Fibroblast of skin of back (primary cell): Measurements from ENCODE around the gene PTCD3.

Source experiments
- DNase-seq: peaks from one replicate; pipeline ENCODE4 v3.0.0-alpha.2; 2013

The PTCD3 gene

DNA sequence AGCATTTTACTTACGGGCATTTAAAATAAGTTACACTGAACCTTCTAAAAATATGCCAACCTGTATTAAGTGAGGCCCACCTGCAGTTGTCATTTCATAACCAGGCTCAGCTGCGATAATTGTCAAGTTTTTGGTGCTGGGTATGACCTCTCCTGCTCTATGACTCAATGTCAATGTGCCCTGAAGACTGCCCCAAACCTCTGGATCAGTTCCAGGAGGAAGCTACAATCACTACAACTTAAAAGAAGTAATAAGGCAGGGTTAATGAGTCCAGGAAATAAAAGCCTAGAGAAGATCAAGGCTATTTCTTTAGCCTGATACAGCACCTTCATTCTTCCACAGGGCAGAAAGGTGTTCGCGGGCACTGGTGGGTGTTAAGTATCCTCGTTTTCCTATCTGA, 23.3 kb upstream of the PTCD3 start:
- DNase-seq, result no peak

DNA sequence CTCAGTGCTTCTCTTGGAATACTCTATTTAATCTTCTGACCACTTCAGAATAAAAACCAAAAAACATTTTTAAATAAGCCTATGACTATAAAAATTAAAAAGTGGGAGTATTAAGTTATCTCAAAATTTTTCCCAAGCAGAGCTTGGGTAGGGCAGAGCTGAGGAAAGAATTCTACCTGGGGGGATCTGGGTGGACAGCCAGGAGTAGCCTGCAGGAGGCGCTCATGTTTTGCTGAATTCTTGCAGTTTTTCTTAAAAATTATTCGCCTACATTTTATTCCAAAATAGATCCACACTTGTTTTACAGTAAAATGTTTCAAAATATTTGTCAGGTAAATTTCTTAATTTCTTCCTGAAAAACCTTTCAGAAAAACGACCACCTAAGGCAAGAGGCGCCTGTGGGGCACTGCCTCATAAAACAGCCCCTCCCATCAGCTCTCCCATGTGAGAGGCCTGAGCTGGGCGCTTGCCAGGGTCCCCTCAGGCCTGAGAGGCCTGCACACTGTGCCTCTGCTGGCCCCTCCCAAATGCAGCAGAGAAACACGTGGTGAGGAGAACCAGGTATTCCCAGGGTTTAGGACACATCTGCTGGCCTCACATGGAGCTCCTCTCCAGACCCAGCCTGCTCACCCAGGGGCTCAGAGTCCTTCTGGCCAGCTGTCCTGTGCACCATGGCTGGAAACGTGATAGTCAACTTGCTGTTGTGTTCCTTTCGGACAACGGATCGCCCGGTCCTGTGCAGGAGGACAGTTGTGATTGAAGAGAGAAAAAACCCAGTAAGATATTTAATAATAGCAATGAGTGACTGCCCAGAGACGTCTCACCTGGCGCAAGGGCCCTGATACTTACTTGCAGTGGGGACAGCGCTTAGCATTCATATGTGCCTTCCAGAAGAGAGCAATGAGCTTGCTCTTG, 17.8 kb upstream of the PTCD3 start:
- DNase-seq, result no peak

DNA sequence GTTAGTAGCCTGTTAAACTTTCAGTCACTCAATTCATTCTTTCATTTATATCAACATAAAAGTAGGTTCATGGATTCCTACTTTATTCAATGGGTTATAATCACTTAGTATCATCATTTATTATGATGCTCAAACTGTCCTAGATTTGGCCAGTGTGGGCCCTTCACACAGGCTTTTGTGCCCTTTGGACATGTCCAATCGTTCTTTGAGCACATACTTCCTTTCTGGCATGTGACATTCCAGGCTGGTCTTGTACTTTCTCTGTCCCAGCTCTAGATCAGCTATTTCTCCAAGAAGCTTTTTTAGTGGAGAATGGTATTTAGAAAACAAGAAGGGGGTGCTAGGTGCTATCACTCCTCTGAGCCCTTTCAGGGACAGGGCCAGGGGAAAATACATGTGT, 11.8 kb upstream of the PTCD3 start:
- no peak for DNase-seq

DNA sequence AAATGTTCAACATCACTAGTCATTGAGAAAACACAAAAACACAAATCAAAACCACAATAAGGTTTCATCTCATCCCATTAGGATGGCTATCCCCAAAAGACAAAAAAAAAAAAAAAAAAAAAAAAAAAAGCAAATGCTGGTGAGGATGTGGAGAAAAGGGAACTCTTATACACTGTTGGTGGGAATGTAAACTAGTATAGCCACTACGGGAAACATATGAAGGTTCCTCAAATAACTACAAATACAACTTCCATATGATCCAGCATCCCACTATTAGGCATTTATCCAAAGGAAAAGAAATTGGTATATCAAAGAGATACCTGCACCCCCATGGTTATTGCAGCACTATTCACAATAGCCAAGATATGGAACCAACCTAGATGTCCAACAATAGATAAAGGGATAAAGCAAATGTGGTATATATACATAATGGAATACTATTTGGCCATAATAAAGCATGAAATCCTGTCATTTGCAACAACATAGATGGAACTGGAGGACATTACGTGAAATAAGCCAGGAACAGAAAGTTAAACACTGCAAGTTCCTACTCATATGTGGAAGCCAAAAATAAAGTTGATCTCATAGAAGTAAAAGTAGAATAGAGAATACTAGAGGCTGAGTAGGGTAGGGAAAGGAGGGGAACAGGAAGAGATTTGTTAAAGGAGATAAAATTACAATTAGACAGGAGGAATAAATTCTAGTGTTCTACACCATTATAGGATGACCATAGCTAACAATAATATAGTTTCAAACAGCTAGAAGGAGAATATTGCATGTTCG, 8.7 kb upstream of the PTCD3 start:
- no peak for DNase-seq

DNA sequence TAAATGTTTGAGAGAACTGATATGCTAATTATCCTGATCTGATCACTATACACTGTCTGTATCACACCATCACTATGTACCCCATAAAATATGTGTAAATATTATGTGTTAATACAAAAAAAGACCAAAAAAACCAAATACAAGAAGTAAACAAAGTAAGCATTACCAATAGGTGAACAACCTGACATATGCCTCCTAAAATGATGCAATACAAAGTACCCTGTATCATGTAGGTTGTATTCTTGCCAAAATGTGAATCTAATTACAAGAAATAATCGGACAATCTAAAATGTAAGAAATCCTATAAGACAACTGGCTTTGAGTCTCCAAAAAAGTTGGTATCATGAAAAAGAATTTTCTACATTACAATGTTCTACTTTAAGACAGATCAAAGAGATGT, 8.1 kb upstream of the PTCD3 start:
- DNase-seq, result no peak

DNA sequence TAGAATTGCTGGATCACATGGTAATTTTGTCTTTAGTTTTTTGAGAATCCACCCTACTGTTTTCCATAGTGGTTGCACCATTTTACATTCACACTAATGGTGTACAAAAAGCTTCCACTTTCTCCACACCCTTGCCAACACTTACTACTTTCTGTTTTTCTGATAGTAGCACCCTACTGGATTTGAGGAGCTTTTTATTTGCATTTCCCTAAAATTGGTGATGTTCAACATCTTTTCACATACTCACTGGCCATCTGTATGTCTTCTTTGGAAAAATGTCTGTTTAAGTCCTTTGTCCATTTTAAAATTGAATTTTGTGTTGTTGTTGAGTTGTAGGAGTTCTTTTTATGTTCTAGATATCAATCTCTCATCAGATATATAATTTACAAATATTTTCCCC, 3.9 kb upstream of the PTCD3 start:
- DNase-seq, result no peak

DNA sequence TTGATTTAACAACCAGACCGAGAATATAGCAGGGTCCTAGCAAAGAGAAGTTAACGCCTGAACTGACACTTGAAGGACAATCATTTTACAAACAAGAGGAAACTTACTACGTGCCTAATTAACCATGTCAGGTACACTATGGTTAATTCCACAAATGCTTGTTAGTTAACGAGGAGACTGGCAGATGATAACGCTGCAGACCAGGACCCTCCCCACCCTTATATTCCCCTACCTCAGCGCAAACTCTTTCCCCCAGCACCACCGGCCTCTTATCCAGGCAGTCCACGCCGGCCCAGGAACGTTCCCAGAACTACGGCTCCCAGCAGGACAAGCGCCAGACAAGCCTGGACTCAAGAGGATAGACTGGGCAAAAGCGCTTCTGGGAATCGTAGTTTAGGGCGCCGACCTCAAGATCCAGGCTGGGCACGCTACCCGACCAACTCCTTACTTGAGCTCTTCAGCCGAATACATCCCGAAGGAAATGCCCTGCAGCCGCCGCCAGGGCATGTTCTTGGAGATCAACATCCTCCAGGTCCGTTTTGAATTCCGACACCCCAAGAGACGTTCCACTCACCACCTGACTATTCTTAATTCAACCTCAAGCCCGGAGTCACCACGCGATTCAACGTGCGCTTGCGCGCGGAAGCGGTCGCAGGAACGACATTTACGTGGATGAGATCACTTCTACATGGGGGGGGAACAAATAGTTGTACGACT, 625 bp upstream of the PTCD3 start, which contains the start of gene POLR1A:
TSS of gene POLR1A (minus strand) at position 635 of the 717 bp plus-strand sequence. CDS start at position 525, 110 bp downstream.
- peak; percentile 96 for DNase-seq

DNA sequence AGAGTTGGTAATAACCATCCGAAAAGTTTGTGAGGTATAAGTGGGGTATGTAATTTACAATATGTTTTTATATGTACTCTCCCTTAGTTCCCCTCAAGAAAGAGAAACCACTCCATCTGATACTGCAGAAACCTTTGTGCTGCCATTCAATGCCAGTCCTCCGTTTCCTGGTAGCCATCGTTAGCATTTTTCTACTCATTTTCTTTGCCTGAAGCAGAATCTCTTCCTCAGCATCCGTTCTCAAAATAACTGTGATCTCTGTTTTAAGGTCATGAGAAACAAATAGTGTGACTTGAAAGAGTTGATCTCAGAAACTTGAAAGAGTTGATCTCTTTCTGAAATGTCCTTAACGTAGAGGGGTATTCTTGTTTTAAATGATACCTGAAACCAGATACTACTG, 996 bp downstream of the PTCD3 start:
- DNase-seq, result no peak

DNA sequence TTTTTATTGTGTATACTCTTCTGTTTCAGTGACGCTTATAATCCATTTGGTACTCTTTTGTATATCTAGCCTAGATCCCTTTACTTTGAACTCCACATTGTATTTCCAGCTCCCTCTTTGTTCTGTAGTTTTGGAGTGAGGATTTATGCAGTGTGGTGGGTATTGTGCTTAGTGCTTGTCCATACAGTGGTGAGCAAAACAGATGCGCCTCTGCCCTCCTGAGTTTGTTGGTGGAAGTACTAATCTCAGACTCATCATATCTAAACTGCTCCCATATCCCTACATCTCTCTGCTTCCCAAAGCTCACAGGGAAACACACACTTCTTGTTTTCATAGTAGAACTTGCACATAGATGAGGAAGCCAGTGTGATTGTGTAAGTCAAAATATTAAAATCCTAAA, 12.1 kb downstream of the PTCD3 start:
- no peak for DNase-seq

DNA sequence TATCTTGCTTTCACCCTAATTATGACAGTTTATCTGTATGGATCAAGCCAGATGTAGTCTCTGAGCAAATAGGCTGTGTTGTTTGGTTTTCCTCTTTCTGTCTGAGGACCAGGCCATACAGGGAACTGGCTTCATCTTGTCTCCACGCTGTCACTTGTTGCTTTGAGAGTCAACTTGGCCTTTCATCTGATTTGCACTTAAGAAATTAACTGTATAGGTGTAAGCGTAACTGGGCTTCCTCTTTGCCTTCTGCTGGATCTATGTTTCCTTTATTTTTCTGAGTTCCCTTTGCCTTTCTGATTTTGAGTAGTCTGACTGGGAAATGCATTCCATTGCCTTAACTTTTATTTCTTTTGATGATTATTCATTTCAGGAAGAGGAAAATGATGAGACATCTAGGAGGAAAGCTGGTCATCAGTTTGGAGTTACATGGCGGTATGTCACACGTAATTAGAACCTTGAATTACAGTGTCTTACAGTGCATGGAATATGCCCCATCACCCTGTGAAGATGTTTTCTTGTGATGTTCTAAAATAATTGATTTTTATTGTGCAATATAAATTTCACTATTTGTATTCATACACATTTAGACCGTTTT, 17.4 kb downstream of the PTCD3 start:
- no peak for DNase-seq

DNA sequence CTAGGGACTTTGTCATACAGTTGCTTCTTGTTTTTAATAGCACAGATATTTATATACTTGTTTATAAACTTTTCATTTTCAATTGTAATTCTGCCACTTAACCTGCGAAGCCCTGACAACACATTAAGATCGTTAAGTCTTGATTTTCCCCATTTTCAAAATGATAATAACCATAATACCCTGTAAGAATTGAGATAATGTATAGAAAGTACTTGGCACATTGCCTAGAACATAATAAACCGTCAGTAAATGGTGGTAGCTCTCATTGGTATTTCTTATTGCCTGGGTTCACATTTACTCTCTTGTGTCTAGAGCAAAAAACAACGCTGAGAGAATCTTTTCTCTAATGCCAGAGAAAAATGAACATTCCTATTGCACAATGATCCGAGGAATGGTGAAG, 18.6 kb downstream of the PTCD3 start:
- DNase-seq, result no peak

DNA sequence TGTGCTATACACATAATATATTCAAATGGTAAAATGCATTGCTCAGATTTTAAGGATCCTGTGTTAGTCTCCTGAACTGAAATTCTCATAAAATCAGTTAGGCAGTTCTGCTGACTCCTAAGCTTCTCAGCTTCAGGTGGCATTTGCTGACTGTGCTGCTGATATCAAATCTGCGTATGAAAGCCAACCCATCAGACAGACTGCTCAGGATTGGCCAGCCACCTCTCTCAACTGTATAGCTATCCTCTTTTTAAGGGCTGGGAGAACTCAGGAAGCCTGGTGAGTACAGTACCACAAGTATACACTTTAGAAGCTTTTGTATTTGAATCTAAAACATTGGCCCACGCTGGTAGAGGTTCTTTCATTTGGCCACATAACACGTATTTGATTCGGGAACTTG, 28.7 kb downstream of the PTCD3 start:
- no peak for DNase-seq

DNA sequence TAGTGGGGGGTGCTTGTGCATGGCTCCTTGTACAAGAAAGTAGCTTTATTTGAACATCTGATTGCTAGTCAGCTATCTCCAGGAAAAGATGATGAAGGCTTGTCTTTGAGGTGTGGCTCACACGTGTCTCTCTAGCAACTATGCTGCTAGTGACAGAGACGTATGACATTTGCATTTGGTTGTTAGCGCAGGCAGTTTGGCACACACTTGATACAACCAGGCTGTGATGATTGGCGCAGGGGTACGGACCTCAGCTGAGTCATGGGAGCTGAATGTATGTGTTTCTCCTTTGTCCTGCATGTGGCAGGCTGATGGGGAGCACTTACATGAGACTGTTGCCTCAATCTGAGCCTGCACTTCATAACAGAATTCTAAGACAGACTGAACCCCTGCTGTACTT, 29.6 kb downstream of the PTCD3 start:
- DNase-seq, result no peak

DNA sequence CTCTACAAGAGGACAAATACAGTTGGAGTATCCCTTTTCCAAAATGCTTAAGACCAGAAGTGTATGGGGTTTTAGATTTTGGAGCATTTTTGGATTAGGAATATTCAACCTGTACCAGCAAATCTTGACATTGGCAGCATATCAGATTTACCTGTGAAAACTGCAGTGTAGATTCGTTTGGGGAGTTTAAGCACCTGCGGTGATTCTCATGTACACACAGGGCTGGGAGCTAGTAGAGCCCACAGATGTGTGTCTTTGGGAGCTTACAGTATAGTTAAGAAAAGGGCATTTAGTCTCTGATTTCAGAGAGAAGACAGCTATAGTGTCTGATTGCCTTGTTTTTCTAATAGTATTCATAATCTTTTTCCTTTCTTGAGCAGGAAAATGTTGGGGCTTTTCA, 30.1 kb downstream of the PTCD3 start:
- no peak for DNase-seq

DNA sequence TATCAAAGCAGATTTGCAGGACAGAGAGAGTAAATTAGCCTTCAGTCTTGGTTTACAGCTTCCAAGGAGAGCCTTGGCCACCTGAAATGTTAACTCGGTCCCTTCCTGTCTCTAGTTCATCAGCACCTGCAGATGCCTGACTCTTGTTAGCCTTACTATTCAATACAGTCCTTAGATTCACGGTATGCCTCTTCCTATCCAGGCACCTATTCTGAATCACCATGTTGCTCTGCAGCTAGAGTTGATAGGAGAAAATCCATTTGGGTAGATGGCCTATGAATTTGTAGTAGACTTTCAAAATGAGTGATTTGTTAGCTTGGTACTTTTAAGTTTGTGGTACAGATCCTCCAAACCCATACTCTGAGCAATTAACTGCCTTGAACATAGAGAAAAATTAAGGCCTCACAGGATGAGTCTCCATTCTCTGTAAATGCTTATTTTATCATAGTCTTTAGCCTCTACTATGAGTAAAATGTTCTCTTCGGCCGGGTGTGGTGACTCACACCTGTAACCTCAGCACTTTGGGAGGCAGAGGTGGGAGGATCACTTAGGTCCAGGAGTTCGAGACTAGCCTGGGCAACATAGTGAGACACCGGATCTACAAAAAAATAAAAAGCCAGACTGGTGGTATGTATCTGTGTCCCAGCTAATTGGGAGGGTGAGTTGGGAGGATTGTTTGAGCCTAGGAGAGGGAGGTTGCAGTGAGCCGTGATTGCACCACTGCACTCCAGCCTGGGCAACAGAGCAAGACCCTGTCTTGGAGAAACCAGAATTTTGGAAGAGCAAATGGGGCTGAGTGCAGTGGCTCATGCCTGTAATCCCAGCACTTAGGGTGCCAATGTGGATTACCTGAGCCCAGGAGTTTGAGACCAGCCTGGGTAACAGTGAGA, 32.9 kb downstream of the PTCD3 start:
- DNase-seq, result no peak

DNA sequence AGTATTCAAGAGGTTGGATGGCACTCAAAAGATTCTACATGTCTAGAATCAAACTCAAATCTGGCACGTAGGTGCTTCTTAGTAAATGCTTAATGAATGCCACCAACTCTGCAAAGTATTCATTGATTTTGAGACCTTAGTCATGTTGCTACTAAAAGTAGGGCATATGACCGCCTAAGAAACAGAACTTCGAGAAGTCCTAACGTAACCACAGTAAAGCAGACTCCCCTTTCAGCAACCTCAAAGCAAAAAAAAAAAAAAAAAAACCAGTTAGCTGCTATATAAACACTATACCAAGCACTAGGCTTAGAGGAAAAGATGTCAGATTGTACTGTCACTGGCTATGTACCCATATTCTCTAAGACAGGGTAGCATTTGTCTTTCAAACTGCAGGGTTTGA, 33.9 kb downstream of the PTCD3 start:
- DNase-seq, result no peak

DNA sequence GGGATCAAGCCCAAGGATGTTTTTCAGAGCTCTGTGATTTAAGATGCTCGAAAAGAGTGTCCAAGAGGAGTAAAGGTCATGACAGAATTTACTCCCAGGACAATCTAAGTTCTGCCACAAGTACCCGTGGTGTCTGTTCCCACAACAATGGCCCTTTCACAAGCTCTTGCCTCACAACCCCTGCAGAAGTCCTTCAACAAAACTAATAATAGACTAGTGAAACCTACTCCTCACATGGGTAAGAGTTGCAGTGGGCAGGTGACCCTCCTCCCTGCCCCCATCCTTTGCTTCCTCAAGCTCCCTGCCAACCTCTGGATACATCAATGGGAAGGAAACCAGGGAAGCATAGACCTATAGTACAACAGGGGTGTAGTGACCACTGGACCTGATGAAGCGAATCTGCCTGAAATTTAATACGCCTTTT, 34.9 kb downstream of the PTCD3 start:
- no peak for DNase-seq

DNA sequence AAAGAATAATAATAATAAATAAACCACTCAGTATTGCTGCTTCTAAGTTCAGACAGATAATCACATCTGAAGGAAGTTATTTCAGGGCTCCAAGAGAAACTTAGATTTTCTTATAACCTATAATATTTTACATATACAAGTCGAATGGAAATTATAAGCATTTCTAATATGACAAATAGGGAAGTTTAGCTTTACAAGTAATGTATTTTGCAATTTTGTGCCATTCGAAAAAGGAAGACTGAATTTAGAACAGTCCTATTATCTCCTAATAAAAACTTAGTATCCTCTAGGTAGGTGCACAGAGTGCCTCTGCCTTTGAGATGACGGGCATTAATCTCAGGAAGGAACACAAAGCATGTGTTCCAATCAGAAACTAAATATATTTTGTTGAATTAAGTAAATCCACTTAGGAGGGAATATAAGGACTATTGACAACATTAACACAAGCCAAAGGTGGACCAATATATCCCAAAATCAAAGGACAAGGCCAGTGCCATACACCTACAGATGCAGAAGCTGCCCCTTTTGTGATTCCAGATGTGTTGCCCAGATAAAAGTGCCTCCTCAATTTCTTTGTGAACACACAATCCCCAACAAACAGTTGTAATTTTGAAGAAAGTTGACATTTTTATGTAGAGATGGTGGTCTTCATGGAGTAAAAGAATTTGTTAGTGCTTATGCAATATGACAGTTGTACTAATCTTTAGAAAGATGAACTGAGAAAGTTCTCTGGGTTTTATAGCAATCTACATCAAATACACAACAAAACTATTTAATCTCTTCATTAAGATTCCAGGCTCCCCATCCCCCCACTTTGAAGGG, 36.6 kb downstream of the PTCD3 start:
- DNase-seq, result no peak

DNA sequence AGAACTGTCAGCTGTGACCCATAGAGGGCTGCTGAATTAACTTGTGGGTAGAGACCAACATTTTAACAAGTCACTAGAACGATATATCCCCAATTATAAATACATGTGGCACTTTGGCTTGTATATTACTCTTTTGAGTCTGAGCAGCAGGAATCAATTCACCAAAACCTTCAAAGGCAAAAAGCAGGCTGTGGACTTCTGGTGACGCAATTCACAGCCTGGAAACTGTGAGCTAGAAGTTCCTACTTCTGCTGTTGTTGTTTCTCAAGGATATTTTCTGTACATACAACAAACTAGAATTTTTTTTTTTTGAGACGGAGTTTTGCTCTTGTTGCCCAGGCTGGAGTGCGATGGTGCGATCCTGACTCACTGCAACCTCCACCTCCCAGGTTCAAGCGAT, 37.3 kb downstream of the PTCD3 start:
- no peak for DNase-seq

DNA sequence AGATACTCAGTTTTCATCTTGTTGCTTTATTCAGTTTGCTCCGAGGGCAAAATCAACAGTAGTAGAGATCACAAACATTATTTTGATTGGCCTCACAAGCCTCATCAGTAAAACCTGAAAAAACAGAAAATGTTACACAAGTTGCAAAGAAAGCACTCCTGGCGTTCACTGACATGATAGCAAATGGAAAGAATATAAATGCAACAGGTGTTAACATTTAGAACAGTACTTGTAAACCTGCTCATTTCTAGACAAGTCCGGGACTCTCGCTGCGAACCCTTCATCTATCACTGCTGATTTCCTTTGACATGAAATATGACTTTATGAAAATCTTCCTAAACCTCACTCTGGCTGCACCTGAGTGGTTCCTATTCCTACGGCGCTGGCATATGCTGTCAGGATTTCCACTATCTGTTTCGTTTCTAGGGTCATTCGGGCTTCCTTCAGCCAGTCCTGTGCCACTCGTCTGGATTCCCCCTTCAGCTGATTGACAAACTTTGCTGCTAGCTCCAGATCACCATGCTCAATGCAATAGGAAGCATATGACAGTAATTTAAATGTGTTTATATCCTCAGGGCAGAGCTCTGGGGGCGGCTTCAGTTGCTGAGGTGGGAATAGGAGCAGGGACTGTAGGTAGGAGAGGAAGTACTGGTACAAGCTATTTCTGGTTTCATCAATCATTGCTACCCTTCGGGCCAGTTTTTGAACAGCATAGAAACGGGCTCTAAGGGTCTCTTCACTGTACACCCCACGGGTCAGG, 38.1 kb downstream of the PTCD3 start:
- DNase-seq, result no peak
